Measurements from ENCODE around the gene MARCHF3. TPM values are rescaled to one million over a fixed set of nuclear protein-coding genes. Genes with fewer than 3 reads are reported as not detected.
A peak's percentile ranks its signal among the peaks of the same experiment; 100 is the strongest.
"Not testable (repeated sequence)": the region's sequence is repeated elsewhere in the genome, so short reads cannot be mapped to it uniquely, and the experiment has no call there.

The MARCHF3 gene
- polyA plus RNA-seq, 6 donors from 2014 or later: 63.4 to 81.0 (median 71.7) TPM

- DNase-seq; H3K27ac Mint-ChIP-seq; H3K9me3 Mint-ChIP-seq; H3K4me1 Mint-ChIP-seq; H3K27me3 Mint-ChIP-seq; ATAC-seq (ENCODE audit: low read depth in 2 of 2); H3K4me3 Mint-ChIP-seq: not testable (repeated sequence)
- H3K36me3 Mint-ChIP-seq: peaks cover 16 to 23% of the 10 kb centered on the region in 2 donors
These were observed 126.0 kb downstream of the MARCHF3 start for GRCh38 chr5:126904407-126904806.

GRCh38 chr5:126900796-126901195 lies 129.6 kb downstream of the MARCHF3 start:
- DNase-seq (no peak), ATAC-seq (ENCODE audit: low read depth in 2 of 2) (no peak)
- Mint-ChIP-seq H3K36me3 (peaks cover 9 to 48% of the 10 kb centered on the region in 2 donors), H3K27ac (peak overlapping the region in 3 of 6 donors; percentile 5 to 28 (median 17)), H3K4me3 (no peak overlapping the region), H3K27me3 (no peaks in the 10 kb centered on the region), H3K9me3 (peaks cover 0 to 2% (median 0%) of the 10 kb centered on the region in 7 donors), H3K4me1 (peaks cover 0 to 4% (median 4%) of the 10 kb centered on the region in 3 donors)

DNA sequence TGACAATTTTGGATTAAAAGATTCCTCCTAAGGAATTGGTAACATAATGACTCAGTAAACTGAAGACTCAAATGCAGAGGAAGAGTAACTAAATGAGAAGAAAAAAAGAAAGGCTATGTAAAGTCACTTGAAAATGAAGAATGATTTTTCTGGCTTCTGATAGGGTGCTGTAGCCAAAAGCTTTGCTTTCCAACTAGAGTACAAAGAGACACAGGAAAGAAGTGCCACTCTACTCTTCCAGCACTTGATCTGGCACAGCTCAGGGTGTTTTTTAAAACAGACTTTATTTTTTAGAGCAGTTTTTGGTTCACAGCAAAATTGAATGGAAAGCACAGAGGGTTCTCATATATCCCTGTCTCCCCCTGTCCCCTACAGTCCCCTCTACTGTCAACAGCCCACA lies 130.9 kb downstream of the MARCHF3 start:
- no peak overlapping the region for H3K4me3 Mint-ChIP-seq
- no peaks in the 10 kb centered on the region for H3K27me3 Mint-ChIP-seq
- H3K27ac Mint-ChIP-seq: peak overlapping the region in 3 of 6 donors; percentile 5 to 60 (median 17)
- DNase-seq (no peak), ATAC-seq (ENCODE audit: low read depth in 2 of 2) (no peak)
- peaks cover 0 to 2% (median 0%) of the 10 kb centered on the region in 7 donors for H3K9me3 Mint-ChIP-seq
- H3K36me3 Mint-ChIP-seq: peaks cover 9 to 48% of the 10 kb centered on the region in 2 donors
- peaks cover 0 to 4% (median 4%) of the 10 kb centered on the region in 3 donors for H3K4me1 Mint-ChIP-seq

DNA sequence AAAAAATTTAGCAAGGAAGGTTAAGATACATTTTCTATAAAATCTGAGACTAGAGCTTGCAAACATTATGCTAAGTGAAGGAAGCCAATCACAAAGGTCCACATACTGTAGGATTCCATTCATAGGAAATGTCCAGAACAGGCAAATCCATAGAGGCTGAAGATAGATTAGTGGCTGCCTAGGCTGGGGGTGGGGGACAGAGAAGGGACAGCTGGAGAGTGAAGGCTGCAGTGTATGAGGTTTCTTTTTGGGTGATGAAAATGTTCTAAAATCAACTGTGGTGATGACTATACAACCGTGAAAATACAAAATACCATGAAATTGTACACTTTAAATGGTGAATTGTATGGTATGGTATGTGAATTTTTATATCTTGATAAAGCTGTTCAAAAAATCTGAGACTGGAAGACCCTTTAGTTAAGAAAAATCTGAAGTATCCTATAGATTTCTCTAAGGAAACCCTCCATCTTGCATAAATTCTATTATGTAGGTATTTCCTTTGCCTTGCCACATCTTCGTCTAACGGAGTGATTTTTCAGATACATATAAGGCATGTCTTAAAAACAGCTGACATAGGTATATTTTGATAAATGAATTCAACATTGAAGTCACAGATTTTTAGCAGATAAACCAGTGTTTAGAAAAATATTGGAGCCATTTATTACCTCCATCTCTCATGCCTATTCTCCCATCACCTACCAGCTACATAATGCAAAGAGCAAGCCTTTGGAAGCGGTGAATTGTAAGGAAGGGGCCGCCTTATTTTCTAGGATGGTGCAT lies 132.3 kb downstream of the MARCHF3 start:
- Mint-ChIP-seq H3K36me3 (peaks cover 9 to 46% of the 10 kb centered on the region in 2 donors), H3K27me3 (no peaks in the 10 kb centered on the region), H3K4me3 (no peak overlapping the region), H3K4me1 (peaks cover 0 to 4% (median 4%) of the 10 kb centered on the region in 3 donors), H3K27ac (peak overlapping the region in 3 of 6 donors; percentile 16 to 89 (median 27)), H3K9me3 (peaks cover 0 to 2% (median 0%) of the 10 kb centered on the region in 7 donors)
- DNase-seq: no peak
- no peak for ATAC-seq (ENCODE audit: low read depth in 2 of 2)

- peak overlapping the region in 2 of 6 donors; percentile 18 to 42 for H3K27ac Mint-ChIP-seq
- ATAC-seq (ENCODE audit: low read depth in 2 of 2) (no peak), DNase-seq (no peak)
- H3K9me3 Mint-ChIP-seq: peaks cover 0 to 2% (median 0%) of the 10 kb centered on the region in 7 donors
- H3K27me3 Mint-ChIP-seq: no peaks in the 10 kb centered on the region
- peaks cover 3 to 30% of the 10 kb centered on the region in 2 donors for H3K36me3 Mint-ChIP-seq
- peaks cover 0 to 4% (median 0%) of the 10 kb centered on the region in 3 donors for H3K4me1 Mint-ChIP-seq
- peak overlapping the region in 1 of 8 donors; percentile 30 for H3K4me3 Mint-ChIP-seq
These were observed 134.1 kb downstream of the MARCHF3 start for GRCh38 chr5:126896170-126896702.

GRCh38 chr5:126895712-126896111 lies 134.6 kb downstream of the MARCHF3 start:
- Mint-ChIP-seq H3K27ac (peak overlapping the region in 2 of 6 donors; percentile 18 to 42), H3K36me3 (peaks cover 0 to 26% of the 10 kb centered on the region in 2 donors), H3K4me3 (peak overlapping the region in 1 of 8 donors; percentile 30)
- not testable (repeated sequence) for H3K4me1 Mint-ChIP-seq; ATAC-seq (ENCODE audit: low read depth in 2 of 2); H3K9me3 Mint-ChIP-seq; H3K27me3 Mint-ChIP-seq; DNase-seq

GRCh38 chr5:126890414-126890813 lies 139.9 kb downstream of the MARCHF3 start:
- ATAC-seq (ENCODE audit: low read depth in 2 of 2); H3K36me3 Mint-ChIP-seq; H3K27ac Mint-ChIP-seq; H3K27me3 Mint-ChIP-seq; DNase-seq; H3K4me3 Mint-ChIP-seq; H3K9me3 Mint-ChIP-seq: not testable (repeated sequence)
- peaks cover 4 to 12% (median 4%) of the 10 kb centered on the region in 3 donors for H3K4me1 Mint-ChIP-seq

DNA sequence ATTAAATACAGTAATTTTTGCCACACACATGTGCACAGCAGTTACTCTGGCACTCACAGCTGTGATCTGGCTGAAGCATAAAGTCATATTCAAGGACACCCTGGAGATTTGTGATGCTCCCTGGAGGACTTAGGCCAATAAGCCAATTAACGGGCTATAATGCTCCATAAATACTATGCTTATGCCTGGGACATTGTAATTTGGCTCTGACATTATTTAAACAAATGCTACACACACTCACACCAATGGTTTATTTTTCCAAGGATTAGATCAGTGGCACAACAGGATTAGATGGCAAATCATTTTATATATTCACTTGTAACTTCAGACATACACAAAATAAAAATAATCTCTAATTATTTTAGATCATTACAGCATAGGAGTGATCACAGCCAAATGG lies 142.2 kb downstream of the MARCHF3 start:
- Mint-ChIP-seq H3K9me3 (no peaks in the 10 kb centered on the region), H3K4me3 (no peak overlapping the region), H3K36me3 (no peaks in the 10 kb centered on the region), H3K4me1 (peaks cover 4 to 21% (median 4%) of the 10 kb centered on the region in 3 donors), H3K27me3 (no peaks in the 10 kb centered on the region), H3K27ac (peak overlapping the region in 3 of 6 donors; percentile 4 to 58 (median 44))
- ATAC-seq (ENCODE audit: low read depth in 2 of 2) (no peak), DNase-seq (no peak)

DNA sequence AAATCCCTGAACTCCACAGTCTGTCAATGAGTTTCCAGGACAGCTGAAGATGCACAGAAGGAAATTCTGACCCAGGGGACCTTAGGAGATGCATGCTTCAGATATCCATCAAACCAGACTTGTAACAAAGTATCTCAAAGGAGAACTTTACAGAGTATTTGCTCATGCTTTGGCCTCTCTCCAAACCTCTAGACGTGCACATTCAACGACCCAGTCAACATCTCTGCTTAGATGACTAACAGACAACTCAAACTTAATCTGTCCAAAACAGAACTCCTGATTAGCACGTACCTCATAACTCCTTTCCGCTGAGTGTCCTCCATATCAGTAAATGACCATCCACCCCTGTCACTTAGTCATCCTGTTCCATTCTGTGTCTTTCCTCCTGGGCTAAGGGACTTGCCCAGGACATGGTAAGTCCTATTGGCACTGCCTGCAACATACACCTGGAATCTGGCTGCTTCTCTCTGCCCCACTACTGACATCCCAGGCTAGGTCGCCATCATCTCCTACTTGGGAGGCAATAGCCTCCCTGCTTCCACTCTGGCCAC lies 146.0 kb downstream of the MARCHF3 start:
- Mint-ChIP-seq H3K9me3 (no peaks in the 10 kb centered on the region), H3K27me3 (no peaks in the 10 kb centered on the region), H3K36me3 (peaks cover 0 to 12% of the 10 kb centered on the region in 2 donors), H3K27ac (peak overlapping the region in 2 of 6 donors; percentile 13 to 58), H3K4me3 (no peak overlapping the region), H3K4me1 (peaks cover 4 to 21% (median 8%) of the 10 kb centered on the region in 3 donors)
- ATAC-seq (ENCODE audit: low read depth in 2 of 2) (no peak), DNase-seq (no peak)

GRCh38 chr5:126883564-126884245 lies 146.7 kb downstream of the MARCHF3 start:
- no peaks in the 10 kb centered on the region for H3K27me3 Mint-ChIP-seq
- peaks cover 4 to 21% (median 8%) of the 10 kb centered on the region in 3 donors for H3K4me1 Mint-ChIP-seq
- DNase-seq (no peak), ATAC-seq (ENCODE audit: low read depth in 2 of 2) (no peak)
- no peak overlapping the region for H3K4me3 Mint-ChIP-seq
- H3K36me3 Mint-ChIP-seq: peaks cover 0 to 17% of the 10 kb centered on the region in 2 donors
- peak overlapping the region in 3 of 6 donors; percentile 13 to 58 (median 25) for H3K27ac Mint-ChIP-seq
- H3K9me3 Mint-ChIP-seq: no peaks in the 10 kb centered on the region

DNA sequence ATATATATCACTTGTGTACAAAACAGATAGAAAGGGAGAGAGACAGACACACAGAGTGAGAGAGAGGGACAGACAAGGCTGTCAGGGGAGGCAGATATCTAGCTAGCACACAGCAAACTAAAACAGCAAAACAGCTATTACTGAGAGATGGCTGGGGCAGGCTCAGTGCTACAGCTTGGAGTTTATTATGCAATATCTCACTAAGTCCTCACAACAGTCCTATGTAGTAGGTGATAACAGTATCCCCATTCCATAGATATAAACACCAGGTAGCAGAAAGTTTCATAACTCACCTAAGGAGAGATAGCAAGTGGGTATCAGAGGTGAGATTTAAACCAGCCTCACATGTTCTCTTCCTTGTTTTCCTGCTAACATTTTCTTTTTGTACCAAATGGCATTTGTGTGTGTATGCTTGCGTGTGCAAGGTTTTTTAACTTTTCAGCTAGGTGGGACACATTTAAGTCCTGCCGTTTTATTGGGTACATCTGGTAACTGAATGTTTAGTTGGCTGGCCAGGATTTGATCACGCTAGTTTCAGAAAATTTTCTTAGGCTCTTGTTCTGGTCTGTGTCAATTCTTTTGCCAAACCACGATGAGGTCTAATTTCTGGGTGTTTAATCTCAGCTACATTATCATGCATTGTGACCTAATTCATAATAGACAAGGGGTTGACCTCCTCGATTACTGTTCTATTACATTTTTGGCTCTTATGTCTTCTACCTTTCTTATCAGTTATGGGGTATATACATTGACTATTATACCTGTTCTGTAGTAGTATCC lies 148.3 kb downstream of the MARCHF3 start:
- DNase-seq (no peak), ATAC-seq (ENCODE audit: low read depth in 2 of 2) (no peak)
- Mint-ChIP-seq H3K4me1 (peaks cover 4 to 28% (median 8%) of the 10 kb centered on the region in 3 donors), H3K9me3 (no peaks in the 10 kb centered on the region), H3K4me3 (no peak overlapping the region), H3K36me3 (peaks cover 15 to 32% of the 10 kb centered on the region in 2 donors), H3K27ac (peak overlapping the region in 1 of 6 donors; percentile 44), H3K27me3 (no peaks in the 10 kb centered on the region)

DNA sequence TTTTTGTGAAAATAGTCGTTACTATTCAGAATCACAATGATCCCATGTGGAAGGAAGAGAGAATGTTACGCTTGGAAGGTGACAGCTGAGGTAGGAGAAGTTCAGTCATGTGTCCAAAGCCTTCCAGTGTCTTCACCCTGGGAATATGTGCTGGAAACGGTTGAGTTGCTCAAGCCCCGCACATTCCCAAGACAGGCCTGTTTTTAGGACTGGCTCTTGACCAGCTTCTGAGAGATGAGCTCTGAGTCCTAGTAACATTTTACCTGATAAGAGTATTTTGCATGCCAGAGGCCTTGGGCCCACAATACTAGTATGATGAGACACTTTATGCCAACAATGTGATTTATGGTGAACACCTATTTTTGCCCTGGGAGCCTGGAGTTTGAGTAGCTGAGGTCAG lies 151.7 kb downstream of the MARCHF3 start:
- DNase-seq: no peak
- H3K27me3 Mint-ChIP-seq: no peaks in the 10 kb centered on the region
- H3K9me3 Mint-ChIP-seq: no peaks in the 10 kb centered on the region
- no peak for ATAC-seq (ENCODE audit: low read depth in 2 of 2)
- peaks cover 2 to 8% (median 6%) of the 10 kb centered on the region in 3 donors for H3K4me1 Mint-ChIP-seq
- no peak overlapping the region for H3K4me3 Mint-ChIP-seq
- peak overlapping the region in 1 of 6 donors; percentile 47 for H3K27ac Mint-ChIP-seq
- H3K36me3 Mint-ChIP-seq: peaks cover 19 to 45% of the 10 kb centered on the region in 2 donors

Data from naive B cell (primary cell).